HG02678 (cell line): ENCODE measurements around the gene SLC26A6.
A peak's percentile ranks its signal among the peaks of the same experiment; 100 is the strongest.

ENCODE experiments used
- ATAC-seq: cut with Tn5 transposase; IDR thresholded peaks from one replicate; pipeline ENCODE4 v1.9.1; 2021; ENCODE audit warnings: mild to moderate bottlenecking, moderate library complexity; ENCODE audit not compliant: unreplicated experiment

SLC26A6 gene

GRCh38 chr3:48633743-48634142 is 1.5 kb downstream of the SLC26A6 start:
- no peak for ATAC-seq

- ATAC-seq = no peak
Observed at GRCh38 chr3:48633256-48633655, 2.0 kb downstream of the SLC26A6 start.

GRCh38 chr3:48631516-48632448 is 3.5 kb downstream of the SLC26A6 start:
- ATAC-seq = no peak

GRCh38 chr3:48630833-48631232 is 4.4 kb downstream of the SLC26A6 start:
- no peak for ATAC-seq

GRCh38 chr3:48630407-48630806 is 4.9 kb downstream of the SLC26A6 start:
- ATAC-seq = no peak

- no peak for ATAC-seq
Observed at GRCh38 chr3:48629894-48630293, 5.4 kb downstream of the SLC26A6 start.

GRCh38 chr3:48628277-48629017 is 6.8 kb downstream of the SLC26A6 start:
- no peak for ATAC-seq

- ATAC-seq = no peak
Observed at GRCh38 chr3:48625600-48625999, 9.7 kb downstream of the SLC26A6 start.

- ATAC-seq = no peak
Observed at GRCh38 chr3:48624767-48625166, 10.5 kb downstream of the SLC26A6 start.

GRCh38 chr3:48623851-48624547 is 11.3 kb downstream of the SLC26A6 start:
- no peak for ATAC-seq

- no peak for ATAC-seq
Observed at GRCh38 chr3:48621461-48621869, 13.8 kb downstream of the SLC26A6 start, which contains the start of gene TMEM89. Gene TMEM89 (minus strand): TSS chr3:48621769. CDS start chr3:48621756, 13 bp downstream.

GRCh38 chr3:48619541-48620524 is 15.4 kb downstream of the SLC26A6 start:
- ATAC-seq = no peak

- ATAC-seq = no peak
Observed at GRCh38 chr3:48617559-48617958, 17.7 kb downstream of the SLC26A6 start.

- no peak for ATAC-seq
Observed at GRCh38 chr3:48614044-48614443, 21.2 kb downstream of the SLC26A6 start.

- ATAC-seq = no peak
Observed at GRCh38 chr3:48612309-48612708, 23.0 kb downstream of the SLC26A6 start.

- ATAC-seq = peak; percentile 95
Observed at GRCh38 chr3:48609088-48610005, 25.9 kb downstream of the SLC26A6 start, which contains the start of gene UQCRC1. Gene UQCRC1 (minus strand): TSS chr3:48609646. CDS start chr3:48609620, 26 bp downstream.

- no peak for ATAC-seq
Observed at GRCh38 chr3:48607519-48607918, 27.7 kb downstream of the SLC26A6 start.

- ATAC-seq = no peak
Observed at GRCh38 chr3:48601622-48601994, 33.7 kb downstream of the SLC26A6 start.
